Right ventricle myocardium superior (tissue), 1 donor: ENCODE data around the gene RNF133. TPM values are rescaled to one million over a fixed set of nuclear protein-coding genes. Genes with fewer than 3 reads are reported as not detected.

Experiments used
- ATAC-seq: fragments of 200-7000 bp; cut with Tn5 transposase; one replicate; pipeline ENCODE4 v1.9.1; 2020; ENCODE audit warnings: mild to moderate bottlenecking; ENCODE audit not compliant: poor library complexity
- DNase-seq: peaks from one replicate; pipeline ENCODE4 v3.0.0-alpha.2; 2020
- intact Hi-C: fragments of 100-400 bp; cut with DNase I; formaldehyde crosslinking; loops from one replicate; pipeline ENCODE4 v1.11.2; 2022
- long read RNA-seq: library from polyadenylated mRNA; unstranded; transcript quantifications from one replicate; pipeline ENCODE4 v2.0.0, GENCODE V29; 2021
- total RNA-seq: library from RNA; stranded (reverse); fragmentation: NEBNext Ultra II Directional; extraction: Animal tissue kit (Norgen Biotek cat#: 25700); gene quantifications from one replicate; pipeline ENCODE4 v1.2.1, GENCODE V29; 2021
- donor health status: DM: no; HTN: yes; CAD: no; lungs with severe emphysema.

RNF133 gene
- total RNA-seq = 0.51 TPM
- long read RNA-seq = 0 reads

GRCh38 chr7:122699017-122699416 lies at the start of gene RNF133:
TSS of gene RNF133 (minus strand) at chr7:122699117. CDS start at chr7:122698918, 199 bp downstream.
- intact Hi-C loops = no loop called here
- no peak for ATAC-seq
- DNase-seq = no peak

GRCh38 chr7:122748195-122748594 lies 49.3 kb upstream of the RNF133 start:
- intact Hi-C loops = no loop called here
- ATAC-seq (no peak), DNase-seq (no peak)

- intact Hi-C loops = no loop called here
- ATAC-seq = no peak
These were observed 48.0 kb upstream of the RNF133 start for GRCh38 chr7:122746948-122747347.

GRCh38 chr7:122743211-122743610 lies 44.3 kb upstream of the RNF133 start:
- DNase-seq (no peak), ATAC-seq (no peak)
- intact Hi-C loops = no loop called here

More at GRCh38 chr7:122746948-122747347, 48.0 kb upstream of the RNF133 start:
- DNase-seq = no peak

- ATAC-seq (no peak), DNase-seq (no peak)
- intact Hi-C loops = no loop called here
These were observed 40.0 kb upstream of the RNF133 start for GRCh38 chr7:122738947-122739346.

- no peak for DNase-seq
- no peak for ATAC-seq
- intact Hi-C loops = no loop called here
These were observed 37.3 kb upstream of the RNF133 start for GRCh38 chr7:122736183-122736582.

- intact Hi-C loops = no loop called here
- ATAC-seq (peak; percentile 82), DNase-seq (no peak)
These were observed 28.8 kb upstream of the RNF133 start for GRCh38 chr7:122727759-122728158.

GRCh38 chr7:122727354-122727753 lies 28.4 kb upstream of the RNF133 start:
- ATAC-seq (peak; percentile 52), DNase-seq (no peak)
- intact Hi-C loops = no loop called here

GRCh38 chr7:122726881-122727280 lies 28.0 kb upstream of the RNF133 start:
- DNase-seq (no peak), ATAC-seq (peak; percentile 75)
- intact Hi-C loops = no loop called here

- ATAC-seq (no peak), DNase-seq (no peak)
- intact Hi-C loops = no loop called here
These were observed 25.4 kb upstream of the RNF133 start for GRCh38 chr7:122724366-122724765.

- DNase-seq (no peak), ATAC-seq (no peak)
- intact Hi-C loops = no loop called here
These were observed 20.2 kb upstream of the RNF133 start for GRCh38 chr7:122719010-122719578.

GRCh38 chr7:122717356-122718089 lies 18.6 kb upstream of the RNF133 start:
- DNase-seq = no peak
- ATAC-seq = no peak
- intact Hi-C loops = no loop called here

- DNase-seq (no peak), ATAC-seq (no peak)
- intact Hi-C loops = no loop called here
These were observed 16.3 kb upstream of the RNF133 start for GRCh38 chr7:122715183-122715582.

- intact Hi-C loops = no loop called here
- no peak for ATAC-seq
- no peak for DNase-seq
These were observed 12.0 kb upstream of the RNF133 start for GRCh38 chr7:122710916-122711315.

GRCh38 chr7:122709930-122710646 lies 11.2 kb upstream of the RNF133 start:
- intact Hi-C loops = no loop called here
- DNase-seq = no peak
- ATAC-seq = no peak

- ATAC-seq (no peak), DNase-seq (no peak)
- intact Hi-C loops = no loop called here
These were observed 7.9 kb upstream of the RNF133 start for GRCh38 chr7:122706836-122707235.

- DNase-seq (no peak), ATAC-seq (no peak)
- intact Hi-C loops = no loop called here
These were observed 4.1 kb upstream of the RNF133 start, which contains the start of gene RNF148 for GRCh38 chr7:122702872-122703510. TSS of gene RNF148 (minus strand) at chr7:122702922. CDS start at chr7:122702750, 172 bp downstream.

- ATAC-seq (no peak), DNase-seq (no peak)
- intact Hi-C loops = no loop called here
These were observed 3.1 kb downstream of the RNF133 start for GRCh38 chr7:122695816-122696215.

- DNase-seq (no peak), ATAC-seq (no peak)
- intact Hi-C loops = no loop called here
These were observed 4.2 kb downstream of the RNF133 start for GRCh38 chr7:122694697-122695096.
